Measurements from ENCODE around the gene PRR15L. TPM values are rescaled to one million over a fixed set of nuclear protein-coding genes. Genes with fewer than 3 reads are reported as not detected.
"Not testable (repeated sequence)": the region's sequence is repeated elsewhere in the genome, so short reads cannot be mapped to it uniquely, and the experiment has no call there.

The PRR15L gene, protein sequence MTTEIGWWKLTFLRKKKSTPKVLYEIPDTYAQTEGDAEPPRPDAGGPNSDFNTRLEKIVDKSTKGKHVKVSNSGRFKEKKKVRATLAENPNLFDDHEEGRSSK
- not detected for total RNA-seq

DNA sequence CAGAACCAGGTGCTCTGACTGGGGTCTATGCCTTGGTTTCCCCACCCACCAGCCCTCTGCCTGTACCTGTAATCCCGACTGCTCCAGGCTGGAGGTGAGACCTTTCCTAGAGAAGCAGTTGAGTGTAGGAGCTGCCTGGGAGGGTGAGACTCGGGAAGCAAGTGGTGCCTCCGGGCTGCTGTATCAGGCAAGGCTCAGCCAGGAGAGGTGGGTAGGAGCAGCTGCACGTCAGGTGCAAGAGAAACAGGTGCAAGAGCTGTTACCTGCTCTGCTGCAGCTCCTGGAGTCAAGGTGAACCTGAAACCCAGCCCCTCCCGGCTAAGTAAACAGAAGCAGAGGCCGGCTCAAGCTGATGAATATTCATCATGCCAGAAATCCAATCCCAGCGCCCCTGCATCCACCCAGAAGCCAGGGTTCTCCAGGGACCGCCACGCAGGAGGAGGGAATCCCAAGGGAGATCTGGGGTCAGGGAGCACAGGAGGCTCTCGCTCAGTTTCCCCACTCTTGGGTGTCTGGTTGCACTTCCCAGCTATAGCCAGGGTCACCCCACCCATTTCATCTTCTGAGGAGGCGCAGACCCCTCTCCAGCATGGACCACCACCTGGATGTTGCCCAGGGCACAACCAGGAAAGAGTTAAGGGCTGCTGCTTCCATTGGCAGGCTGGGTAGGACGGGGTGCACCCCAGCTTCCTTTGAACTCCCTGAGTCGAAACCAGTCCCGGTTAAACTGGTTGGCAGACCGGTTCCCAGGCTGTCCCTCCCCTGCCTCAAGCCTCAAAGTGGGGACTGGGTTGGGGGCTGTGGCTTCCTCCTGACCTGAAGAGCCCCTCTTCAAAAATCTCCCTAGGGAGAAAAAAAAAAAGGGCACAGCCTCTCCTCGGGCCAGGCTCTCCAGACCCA lies at the start of gene PRR15L:
Gene PRR15L, minus strand, starts transcription at position 293 of the 900 bp plus-strand sequence. CDS start 4,649 bp downstream, outside the sequence.
- ChIA-PET POLR2A (interaction anchor here (0.7 to 1.8 kb wide), 2 partner anchors 13 to 42 kb away, joined by 3 to 10 read pairs; partner anchors contain the start of gene CDK5RAP3), CTCF (interaction anchor here (0.6 to 5.5 kb wide), 3 partner anchors 11 to 495 kb away, joined by 5 to 32 read pairs (median 31); partner anchors contain the start of gene CDK5RAP3)
- H3K27ac Mint-ChIP-seq, result no peak within 1 kb of the TSS
- DNase-seq, result no peak
- no peaks in the 10 kb centered on the region for H3K9me3 Mint-ChIP-seq
- no peak within 1 kb of the TSS for H3K4me3 Mint-ChIP-seq
- H3K4me1 Mint-ChIP-seq, result no peaks in the 10 kb centered on the region
- no peaks in the 10 kb centered on the region for H3K36me3 Mint-ChIP-seq (ENCODE audit: low read depth)
- peaks cover 2% of the 10 kb centered on the region for H3K27me3 Mint-ChIP-seq

DNA sequence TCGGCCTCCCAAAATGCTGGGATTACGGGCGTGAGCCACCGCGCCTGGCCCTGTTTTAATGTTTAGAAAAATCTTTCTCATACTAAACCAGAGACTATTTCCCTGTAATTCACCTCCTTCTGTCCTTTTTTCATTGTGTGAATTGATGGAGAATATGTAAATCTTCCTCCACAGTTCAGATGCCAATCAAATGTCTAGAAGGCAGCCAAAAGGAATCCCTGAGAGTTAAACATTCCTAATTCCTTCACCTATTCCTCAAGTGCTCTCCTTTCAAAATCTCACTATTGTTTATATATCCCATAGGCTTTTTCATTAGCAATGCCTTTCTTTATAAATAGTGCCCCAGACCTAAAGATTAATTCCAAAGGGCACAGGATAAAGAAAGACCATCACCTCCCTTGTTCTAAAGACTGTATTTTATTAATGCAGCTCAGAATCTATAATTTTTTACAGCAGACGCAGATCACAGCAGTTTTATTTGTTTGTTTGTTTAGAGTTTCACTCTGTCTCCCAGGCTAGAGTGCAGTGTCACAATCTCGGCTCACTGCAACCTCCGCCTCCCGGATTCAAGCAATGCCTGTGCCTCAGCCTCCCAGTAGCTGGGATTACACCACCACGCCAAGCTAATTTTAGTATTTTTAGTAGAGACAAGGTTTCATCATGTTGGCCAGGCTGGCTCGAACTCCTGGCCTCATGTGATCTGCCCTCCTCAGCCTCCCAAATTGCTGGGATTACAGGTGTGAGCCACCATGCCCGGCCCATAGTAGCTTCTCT lies 49.4 kb upstream of the PRR15L start:
- Mint-ChIP-seq H3K27ac (no peak overlapping the region), H3K9me3 (no peaks in the 10 kb centered on the region), H3K4me1 (peaks cover 31% of the 10 kb centered on the region), H3K4me3 (no peak overlapping the region), H3K27me3 (peaks cover 36% of the 10 kb centered on the region), H3K36me3 (ENCODE audit: low read depth) (no peaks in the 10 kb centered on the region)
- ChIA-PET POLR2A (no interaction called here), CTCF (interaction anchor here (1.0 to 1.1 kb wide), 2 partner anchors 14 to 36 kb away, joined by 3 to 4 read pairs; partner anchors contain the start of gene CDK5RAP3)
- DNase-seq, result no peak

DNA sequence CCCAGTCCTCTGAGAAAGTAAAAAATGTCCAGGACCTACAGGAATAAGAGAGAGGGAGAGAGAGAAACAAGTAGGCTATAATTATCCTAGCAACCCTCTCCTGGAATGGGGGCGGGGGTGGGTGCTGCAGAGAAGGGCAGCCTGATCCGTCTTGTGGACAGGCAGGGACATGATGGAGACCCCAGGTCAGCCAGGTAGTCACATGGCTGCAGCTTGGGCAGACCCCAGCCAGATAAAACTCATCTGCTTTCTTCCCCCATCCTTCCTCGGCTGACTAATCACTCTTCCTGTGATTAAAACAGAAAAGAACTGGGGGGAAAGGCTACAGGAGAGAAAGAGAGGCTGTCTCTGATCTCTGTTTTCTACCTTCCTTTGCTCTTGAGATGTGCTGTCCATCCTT lies 47.3 kb upstream of the PRR15L start:
- no peak overlapping the region for H3K27ac Mint-ChIP-seq
- H3K9me3 Mint-ChIP-seq, result no peaks in the 10 kb centered on the region
- no peak overlapping the region for H3K4me3 Mint-ChIP-seq
- ChIA-PET CTCF (interaction anchor here (0.9 to 3.7 kb wide), 3 partner anchors 13 to 34 kb away, joined by 3 to 12 read pairs (median 3); partner anchors contain the start of gene CDK5RAP3), POLR2A (interaction anchor here (0.8 kb wide), 1 partner anchor 34 kb away, joined by 3 read pairs; the partner anchor contains the start of gene CDK5RAP3)
- H3K36me3 Mint-ChIP-seq (ENCODE audit: low read depth), result no peaks in the 10 kb centered on the region
- H3K4me1 Mint-ChIP-seq, result peaks cover 21% of the 10 kb centered on the region
- peaks cover 30% of the 10 kb centered on the region for H3K27me3 Mint-ChIP-seq
- no peak for DNase-seq

DNA sequence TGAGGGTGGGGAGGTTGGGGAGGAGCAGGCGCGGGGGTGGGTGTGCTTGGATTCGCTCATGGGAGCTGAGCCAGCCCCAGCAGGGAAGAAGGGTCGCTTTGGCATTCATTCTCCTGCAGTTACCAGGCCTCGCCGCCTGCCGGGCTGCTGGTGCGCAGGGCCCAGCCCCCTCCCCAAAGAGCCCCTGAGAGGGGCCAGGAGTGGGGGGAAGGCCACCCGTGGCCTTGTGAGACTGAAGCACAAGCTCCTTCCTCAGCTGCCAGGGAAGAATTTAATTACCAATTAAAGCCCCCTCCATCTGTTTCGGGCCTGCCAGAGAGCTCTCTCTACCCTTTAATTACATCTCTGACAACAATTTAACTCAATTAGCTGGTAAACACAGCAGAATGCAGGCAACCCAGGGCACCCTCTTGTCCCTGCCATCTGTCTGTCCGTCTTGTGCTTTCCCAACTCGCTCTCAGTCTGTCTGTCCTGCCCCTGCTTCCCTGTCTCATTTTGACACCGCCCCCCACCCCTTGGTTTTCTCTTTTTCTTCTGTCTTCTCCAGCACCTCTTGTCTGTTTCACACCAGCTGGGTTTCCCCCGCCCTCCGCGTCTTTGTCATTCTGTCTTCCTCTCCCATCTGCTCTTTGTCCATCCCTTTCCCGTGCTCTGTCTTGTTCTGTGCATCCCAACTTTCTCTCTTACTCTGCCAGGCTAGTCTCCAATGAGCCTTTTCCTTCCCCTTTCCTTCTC lies 45.9 kb upstream of the PRR15L start:
- Mint-ChIP-seq H3K27me3 (peaks cover 29% of the 10 kb centered on the region), H3K4me3 (no peak overlapping the region), H3K9me3 (no peaks in the 10 kb centered on the region), H3K27ac (no peak overlapping the region), H3K36me3 (ENCODE audit: low read depth) (no peaks in the 10 kb centered on the region), H3K4me1 (peaks cover 25% of the 10 kb centered on the region)
- ChIA-PET CTCF (interaction anchor here (0.5 to 3.7 kb wide), 7 partner anchors 14 to 577 kb away, joined by 3 to 12 read pairs (median 3); partner anchors contain the start of gene CDK5RAP3), POLR2A (no interaction called here)
- DNase-seq, result no peak

DNA sequence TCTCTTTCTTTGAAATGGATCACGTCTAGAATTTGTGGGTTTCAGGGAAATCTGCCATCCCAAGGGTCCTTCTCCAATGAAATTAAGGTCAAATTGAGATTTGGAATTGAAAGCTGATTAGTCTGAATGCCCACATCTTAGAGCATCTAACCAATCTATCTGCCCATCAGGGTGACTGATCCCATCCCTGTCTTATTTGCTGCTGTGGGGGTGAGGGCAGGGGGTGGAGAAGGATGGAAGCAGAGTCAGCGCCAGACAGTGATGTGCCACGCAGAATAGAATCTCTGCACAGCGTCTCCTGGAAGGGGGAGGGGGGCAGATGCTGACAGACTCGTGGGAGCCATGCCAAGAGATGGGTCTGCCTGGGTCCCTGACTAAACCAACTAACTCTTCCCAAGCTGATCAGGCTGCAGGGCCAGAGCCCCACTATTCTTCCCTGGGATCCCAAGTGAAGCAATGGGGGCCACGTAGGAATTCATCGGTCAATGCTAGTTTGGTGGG lies 45.3 kb upstream of the PRR15L start:
- Mint-ChIP-seq H3K4me1 (peaks cover 25% of the 10 kb centered on the region), H3K27ac (no peak overlapping the region), H3K9me3 (no peaks in the 10 kb centered on the region), H3K27me3 (peaks cover 26% of the 10 kb centered on the region), H3K4me3 (no peak overlapping the region), H3K36me3 (ENCODE audit: low read depth) (no peaks in the 10 kb centered on the region)
- ChIA-PET CTCF (interaction anchor here (1.0 to 3.7 kb wide), 4 partner anchors 8 to 62 kb away, joined by 3 to 12 read pairs (median 6); partner anchors contain the start of genes CDK5RAP3 and PNPO), POLR2A (no interaction called here)
- DNase-seq, result no peak

DNA sequence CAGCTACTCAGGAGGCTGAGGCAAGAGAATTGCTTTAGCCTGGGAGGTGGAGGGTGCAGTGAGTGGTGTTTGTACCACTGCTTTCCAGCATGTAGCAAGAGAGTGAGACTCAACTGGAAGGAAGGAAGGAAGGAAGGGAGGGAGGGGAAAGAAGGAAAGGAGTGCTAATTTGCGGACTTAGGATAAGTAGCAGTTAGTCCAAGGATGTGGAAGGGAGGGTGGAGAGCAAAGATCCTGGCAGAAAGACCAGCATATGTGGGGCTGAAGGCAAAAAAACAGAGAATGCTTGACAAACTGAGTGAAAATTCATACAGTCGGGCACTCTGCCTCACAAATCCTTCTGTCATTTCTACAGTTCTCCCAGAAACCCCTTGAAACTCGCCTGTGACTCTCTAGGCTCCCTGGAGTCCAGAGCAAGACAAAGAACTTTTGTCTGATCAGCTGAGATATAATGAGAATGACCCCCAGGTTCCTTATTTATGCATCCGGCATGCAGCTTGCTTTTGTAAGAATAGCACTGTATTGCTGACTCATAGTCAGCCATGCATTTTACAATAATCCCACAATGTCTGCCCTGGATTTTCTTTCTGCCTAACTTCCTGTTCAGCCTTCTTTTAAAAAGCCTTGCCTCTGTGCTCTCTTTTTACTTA lies 44.7 kb upstream of the PRR15L start:
- Mint-ChIP-seq H3K4me1 (peaks cover 25% of the 10 kb centered on the region), H3K27ac (no peak overlapping the region), H3K4me3 (no peak overlapping the region), H3K36me3 (ENCODE audit: low read depth) (no peaks in the 10 kb centered on the region), H3K9me3 (no peaks in the 10 kb centered on the region), H3K27me3 (peaks cover 25% of the 10 kb centered on the region)
- no peak for DNase-seq
- ChIA-PET CTCF (interaction anchor here (0.5 to 2.1 kb wide), 4 partner anchors 9 to 61 kb away, joined by 3 to 8 read pairs (median 4); partner anchors contain the start of genes CDK5RAP3 and PNPO), POLR2A (no interaction called here)

DNA sequence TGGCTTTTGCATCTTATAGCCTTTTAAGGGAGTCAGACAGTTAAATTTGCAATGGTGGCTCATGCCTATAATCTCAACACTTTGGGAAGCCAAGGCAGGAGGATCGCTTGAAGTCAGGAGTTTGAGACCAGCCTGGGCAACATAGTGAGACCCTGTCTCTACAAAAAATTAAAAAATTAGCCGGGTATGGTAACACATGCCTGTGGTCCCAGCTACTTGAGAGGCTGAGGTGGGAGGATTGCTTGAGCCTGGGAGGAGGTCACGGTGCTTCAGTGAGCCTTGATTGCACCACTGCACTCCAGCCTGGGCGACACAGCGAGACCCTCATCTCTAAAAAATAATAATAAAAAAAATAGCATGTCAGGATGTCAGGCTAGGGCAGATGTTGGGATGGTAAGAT lies 44.0 kb upstream of the PRR15L start:
- Mint-ChIP-seq H3K27me3 (peaks cover 20% of the 10 kb centered on the region), H3K4me1 (peaks cover 25% of the 10 kb centered on the region)
- not testable (repeated sequence) for DNase-seq; H3K36me3 Mint-ChIP-seq (ENCODE audit: low read depth); H3K27ac Mint-ChIP-seq; H3K4me3 Mint-ChIP-seq; H3K9me3 Mint-ChIP-seq
- POLR2A ChIA-PET, result interaction anchor here (0.9 kb wide), 1 partner anchor 29 kb away, joined by 3 read pairs; no protein-coding TSS in a partner anchor
- CTCF ChIA-PET, result interaction anchor here (0.7 to 2.8 kb wide), 4 partner anchors 8 to 60 kb away, joined by 3 to 12 read pairs (median 6); partner anchors contain the start of genes CDK5RAP3 and PNPO

DNA sequence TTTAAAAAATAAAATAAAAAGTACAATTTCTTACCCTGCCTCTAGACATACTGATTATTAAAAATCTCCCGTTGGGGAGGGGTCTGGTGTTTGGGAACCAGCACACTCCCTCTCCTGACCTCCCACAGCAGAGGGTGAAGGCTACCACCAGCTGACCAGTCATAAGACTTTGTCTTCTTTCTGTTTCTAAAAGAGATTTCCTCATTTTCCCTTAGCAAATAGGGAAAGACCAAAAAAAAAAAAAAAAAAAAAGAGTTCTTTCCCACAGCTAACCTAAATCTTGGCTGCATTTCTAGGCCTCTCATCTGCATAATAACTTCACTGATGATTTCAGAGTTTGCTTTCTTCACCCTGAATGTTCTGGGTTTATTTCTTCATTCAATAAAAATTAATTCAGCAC lies 43.5 kb upstream of the PRR15L start:
- POLR2A ChIA-PET, result interaction anchor here (0.9 kb wide), 1 partner anchor 29 kb away, joined by 3 read pairs; no protein-coding TSS in a partner anchor
- Mint-ChIP-seq H3K36me3 (ENCODE audit: low read depth) (no peaks in the 10 kb centered on the region), H3K4me1 (peaks cover 25% of the 10 kb centered on the region), H3K9me3 (no peaks in the 10 kb centered on the region), H3K4me3 (no peak overlapping the region), H3K27me3 (peaks cover 24% of the 10 kb centered on the region), H3K27ac (no peak overlapping the region)
- DNase-seq, result no peak
- CTCF ChIA-PET, result interaction anchor here (0.7 to 2.8 kb wide), 4 partner anchors 8 to 79 kb away, joined by 3 to 12 read pairs (median 5); partner anchors contain the start of gene PNPO

DNA sequence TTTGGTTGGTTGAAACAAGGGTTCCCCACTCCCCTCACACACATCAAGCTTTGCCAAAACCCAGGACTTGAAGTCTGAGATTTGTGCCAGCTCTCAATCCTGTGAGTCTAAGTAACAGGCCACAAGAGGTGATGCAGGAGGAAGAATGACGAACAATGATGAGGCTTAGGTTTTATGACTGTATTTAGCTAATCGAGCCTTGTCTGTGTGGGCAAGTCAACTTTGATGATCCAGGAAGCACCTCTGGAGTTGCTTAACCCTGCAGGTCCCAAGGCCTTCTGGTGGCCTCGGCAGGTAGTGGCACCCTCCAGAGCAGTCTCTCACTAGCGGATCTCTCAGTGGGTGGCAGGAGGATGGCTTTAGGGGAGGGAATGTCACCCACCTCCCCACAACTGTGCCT lies 41.9 kb upstream of the PRR15L start:
- ChIA-PET CTCF (interaction anchor here (0.6 to 2.8 kb wide), 9 partner anchors 12 to 131 kb away, joined by 3 to 12 read pairs (median 5); partner anchors contain the start of gene CDK5RAP3), POLR2A (interaction anchor here (0.8 to 1.1 kb wide), 3 partner anchors 11 to 42 kb away, joined by 3 read pairs; partner anchors contain the start of gene PRR15L)
- no peak for DNase-seq
- Mint-ChIP-seq H3K9me3 (no peaks in the 10 kb centered on the region), H3K36me3 (ENCODE audit: low read depth) (no peaks in the 10 kb centered on the region), H3K27ac (no peak overlapping the region), H3K4me3 (no peak overlapping the region), H3K27me3 (peaks cover 24% of the 10 kb centered on the region), H3K4me1 (peaks cover 18% of the 10 kb centered on the region)

DNA sequence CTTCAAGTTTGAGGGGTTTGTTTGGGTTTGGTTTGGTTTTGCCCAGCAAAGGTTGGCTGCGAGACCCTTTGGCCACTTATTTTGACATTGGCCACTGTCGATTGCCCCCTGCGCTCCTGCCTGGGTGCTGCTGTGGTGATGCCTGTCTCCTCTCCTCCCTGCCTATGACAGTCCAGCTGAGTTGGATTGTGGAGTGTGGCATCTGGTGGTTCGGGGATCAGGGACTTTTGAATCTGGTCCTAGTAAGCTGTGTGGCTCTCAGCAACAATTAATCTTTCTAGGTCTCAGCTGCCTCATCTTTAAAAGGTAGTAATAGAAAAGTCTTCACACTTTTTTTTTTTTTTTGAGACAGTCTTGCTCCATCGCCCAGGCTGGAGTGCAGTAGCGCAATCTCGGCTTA lies 40.4 kb upstream of the PRR15L start:
- ChIA-PET CTCF (interaction anchor here (1.0 kb wide), 1 partner anchor 20 kb away, joined by 6 read pairs; no protein-coding TSS in a partner anchor), POLR2A (no interaction called here)
- no peak overlapping the region for H3K4me3 Mint-ChIP-seq

DNA sequence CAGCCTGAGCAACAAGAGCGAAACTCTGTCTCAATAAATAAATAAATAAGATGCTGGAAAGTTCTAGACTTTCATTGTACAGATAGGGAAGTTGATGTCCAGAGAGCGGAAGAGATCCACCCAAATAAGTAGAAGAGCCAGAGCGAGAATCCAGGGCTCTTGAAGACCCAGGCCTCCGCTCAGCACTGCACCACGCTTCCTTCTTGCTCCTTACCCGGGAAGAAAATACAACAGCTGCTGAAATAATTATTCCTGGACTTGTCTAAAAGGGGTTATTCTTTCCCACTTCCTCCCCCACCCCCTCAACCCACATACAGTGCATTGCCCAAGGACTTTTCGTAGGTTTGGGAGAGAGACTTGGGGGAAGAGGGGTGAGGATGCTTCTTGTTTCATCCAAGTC lies 39.9 kb upstream of the PRR15L start:
- Mint-ChIP-seq H3K9me3 (no peaks in the 10 kb centered on the region), H3K4me1 (peaks cover 8% of the 10 kb centered on the region), H3K4me3 (no peak overlapping the region), H3K27me3 (peaks cover 24% of the 10 kb centered on the region), H3K27ac (no peak overlapping the region), H3K36me3 (ENCODE audit: low read depth) (no peaks in the 10 kb centered on the region)
- ChIA-PET CTCF (no interaction called here), POLR2A (no interaction called here)
- DNase-seq, result no peak

More for the DNA sequence above, 40.4 kb upstream of the PRR15L start:
- Mint-ChIP-seq H3K27ac (no peak overlapping the region), H3K27me3 (peaks cover 29% of the 10 kb centered on the region), H3K4me1 (peaks cover 12% of the 10 kb centered on the region), H3K36me3 (ENCODE audit: low read depth) (no peaks in the 10 kb centered on the region), H3K9me3 (no peaks in the 10 kb centered on the region)
- no peak for DNase-seq
